ENCODE results near the gene CCDC124.

GRCh38 chr19:17966129-17966483, 33.3 kb downstream of the CCDC124 start:
- TF ChIP-seq CTCF (optimal IDR thresholded peaks at IDR 0.05 in 1 of 3, IDR thresholded peaks at IDR 0.05 in 1 of 3, conservative IDR thresholded peaks at IDR 0.05 in 1 of 3; ENCODE audit: extremely low read depth in 1 of 3, insufficient read depth in 2 of 3, low read length in 3 of 3) (no peak), EZH2 (IDR thresholded peaks at IDR 0.05; ENCODE audit: low read length) (no peak)
